Keratinocyte (primary cell): ENCODE results near the gene MFSD6L. TPM values are rescaled to one million over a fixed set of nuclear protein-coding genes. Genes with fewer than 3 reads are reported as not detected.

ENCODE experiments used
- DNase-seq: peaks from one replicate; pipeline ENCODE4 v3.0.0-alpha.2; 2011; ENCODE audit warnings: low read depth, missing footprints, low spot score
- FAIRE-seq: peaks from 2 replicates; lab custom pipeline; 2011; peaks lifted over from hg19 to GRCh38; lab: Jason Lieb, UNC
- H2AFZ ChIP-seq: 2 replicates; pipeline ENCODE4 v1.6.0; 2012; ENCODE audit warnings: low read length, control low read depth, inconsistent platforms; ENCODE audit not compliant: control insufficient read depth
- H3K27ac ChIP-seq: 2 replicates; pipeline ENCODE4 v1.5.1; 2011; ENCODE audit warnings: low read length; ENCODE audit not compliant: control insufficient read depth, insufficient read depth
- H3K27me3 ChIP-seq: 3 replicates; pipeline ENCODE4 v1.6.0; 2011; ENCODE audit warnings: low read length; ENCODE audit not compliant: control insufficient read depth, insufficient read depth; ENCODE audit errors: extremely low read depth
- H3K36me3 ChIP-seq, 2 experiments: 2 replicates in 1 of 2; 3 replicates in 1 of 2; pipeline ENCODE4 v1.5.1; 2011; ENCODE audit warnings: low read length in 2 of 2, mild to moderate bottlenecking in 1 of 2; ENCODE audit not compliant: control insufficient read depth in 2 of 2, insufficient read depth in 2 of 2; ENCODE audit errors: extremely low read depth in 1 of 2
- H3K4me1 ChIP-seq: 3 replicates; pipeline ENCODE4 v1.5.1; 2011; ENCODE audit warnings: low read length; ENCODE audit not compliant: control insufficient read depth, insufficient read depth; ENCODE audit errors: extremely low read depth
- H3K4me2 ChIP-seq: 3 replicates; pipeline ENCODE4 v1.6.0; 2011; ENCODE audit warnings: low read depth, low read length; ENCODE audit not compliant: control insufficient read depth, insufficient read depth; ENCODE audit errors: extremely low read depth
- H3K4me3 ChIP-seq, 3 experiments: fragments of 200-600 bp in 1 of 3; sonication (generic) in 1 of 3; 2 replicates in 2 of 3; 3 replicates in 1 of 3; pipeline ENCODE4 v1.5.1; 2011 to 2016; ENCODE audit warnings: low read length in 3 of 3, mild to moderate bottlenecking in 3 of 3, control low read depth in 2 of 3, inconsistent platforms in 1 of 3, low read depth in 1 of 3, mixed read lengths in 1 of 3, mixed run types in 1 of 3, moderate library complexity in 1 of 3; ENCODE audit not compliant: control insufficient read depth in 2 of 3, insufficient read depth in 2 of 3; ENCODE audit errors: extremely low read depth in 1 of 3
- H3K79me2 ChIP-seq: 2 replicates; pipeline ENCODE4 v1.6.0; 2012; ENCODE audit warnings: low read length; ENCODE audit not compliant: control insufficient read depth, insufficient read depth
- H3K9ac ChIP-seq: 3 replicates; pipeline ENCODE4 v1.6.0; 2011; ENCODE audit warnings: low read length; ENCODE audit not compliant: control insufficient read depth, insufficient read depth; ENCODE audit errors: extremely low read depth
- H3K9me1 ChIP-seq: 3 replicates; pipeline ENCODE4 v1.6.0; 2011; ENCODE audit warnings: low read length; ENCODE audit not compliant: control insufficient read depth, insufficient read depth; ENCODE audit errors: extremely low read depth
- H3K9me3 ChIP-seq: 2 replicates; pipeline ENCODE4 v1.5.1; 2012; ENCODE audit warnings: low read depth, low read length; ENCODE audit not compliant: control insufficient read depth
- H4K20me1 ChIP-seq: 3 replicates; pipeline ENCODE4 v1.6.0; 2011; ENCODE audit warnings: low read length; ENCODE audit not compliant: control insufficient read depth, insufficient read depth; ENCODE audit errors: extremely low read depth
- CTCF ChIP-seq, 3 experiments: IDR thresholded peaks in 1 of 3; conservative IDR thresholded peaks in 1 of 3; optimal IDR thresholded peaks in 1 of 3; 2 replicates in 2 of 3; 3 replicates in 1 of 3; pipeline versions ENCODE3 to v1.5.1; 2011; ENCODE audit warnings: low read length in 3 of 3, mild to moderate bottlenecking in 3 of 3, moderate library complexity in 2 of 3, control low read depth in 1 of 3, inconsistent platforms in 1 of 3; ENCODE audit not compliant: insufficient read depth in 2 of 3; ENCODE audit errors: extremely low read depth in 1 of 3
- EZH2 ChIP-seq: IDR thresholded peaks from one replicate; pipeline ENCODE4 v1.6.1; 2012; ENCODE audit warnings: inconsistent platforms, mild to moderate bottlenecking, low read length, moderate library complexity
- dilution Hi-C: fragments of 300-500 bp; cut with MboI; formaldehyde crosslinking; loops from one replicate; pipeline ENCODE4 v1.7.0; 2020; ENCODE audit warnings: low sequenced_read_pairs; ENCODE audit not compliant: extremely low pct_ligation_motif_present
- polyA plus RNA-seq, 5 experiments: library from polyadenylated mRNA; depleted of rRNA in 3 of 5; stranded (reverse) in 3 of 5; stranded (forward) in 1 of 5; unstranded in 1 of 5; fragments of >200 nt; gene quantifications; 1 replicate in 1 of 5; 2 replicates in 3 of 5; 3 replicates in 1 of 5; pipeline versions ENCODE4 v1.2.1 to v1.2.3, GENCODE V29; 2011 to 2012; ENCODE audit warnings: missing spikeins in 2 of 5, low read depth in 1 of 5, low replicate concordance in 1 of 5

The MFSD6L gene
- polyA plus RNA-seq, 1 donor (not counting 4 experiments of a cell fraction or from before 2014, with no cell fraction given), result not detected

- FAIRE-seq (no peak), DNase-seq (no peak)
- no peaks in the 10 kb centered on the region for H4K20me1 ChIP-seq
- no peaks in the 10 kb centered on the region for H3K9me3 ChIP-seq
- H2AFZ ChIP-seq, result no peak overlapping the region
- no peaks in the 10 kb centered on the region for H3K4me1 ChIP-seq
- no peak for TF ChIP-seq EZH2
- TF ChIP-seq CTCF (optimal IDR thresholded peaks at IDR 0.05 in 1 of 3, IDR thresholded peaks at IDR 0.05 in 1 of 3, conservative IDR thresholded peaks at IDR 0.05 in 1 of 3; ENCODE audit: extremely low read depth in 1 of 3, insufficient read depth in 2 of 3, low read length in 3 of 3), result no peak
- no peaks in the 10 kb centered on the region for H3K79me2 ChIP-seq
- H3K4me2 ChIP-seq, result no peak overlapping the region
- H3K9ac ChIP-seq, result no peak overlapping the region
- no peaks in the 10 kb centered on the region for H3K36me3 ChIP-seq
- no peaks in the 10 kb centered on the region for H3K27me3 ChIP-seq
- no peak overlapping the region for H3K27ac ChIP-seq
- H3K9me1 ChIP-seq, result no peaks in the 10 kb centered on the region
- no peak overlapping the region for H3K4me3 ChIP-seq
- dilution Hi-C loops, result no loop called here
Observed at GRCh38 chr17:8782176-8782575, 17.0 kb downstream of the MFSD6L start.

- no peak overlapping the region for H3K4me2 ChIP-seq
- no peaks in the 10 kb centered on the region for H4K20me1 ChIP-seq
- TF ChIP-seq CTCF (optimal IDR thresholded peaks at IDR 0.05 in 1 of 3, IDR thresholded peaks at IDR 0.05 in 1 of 3, conservative IDR thresholded peaks at IDR 0.05 in 1 of 3; ENCODE audit: extremely low read depth in 1 of 3, insufficient read depth in 2 of 3, low read length in 3 of 3), result no peak
- no peak for TF ChIP-seq EZH2
- DNase-seq, result no peak
- no peak overlapping the region for H3K9ac ChIP-seq
- no peaks in the 10 kb centered on the region for H3K4me1 ChIP-seq
- H3K27me3 ChIP-seq, result no peaks in the 10 kb centered on the region
- H3K9me1 ChIP-seq, result no peaks in the 10 kb centered on the region
- H3K4me3 ChIP-seq, result no peak overlapping the region
- H3K79me2 ChIP-seq, result no peaks in the 10 kb centered on the region
- no peaks in the 10 kb centered on the region for H3K9me3 ChIP-seq
- H3K27ac ChIP-seq, result no peak overlapping the region
- H2AFZ ChIP-seq, result no peak overlapping the region
- dilution Hi-C loops, result no loop called here
- no peaks in the 10 kb centered on the region for H3K36me3 ChIP-seq
- no peak for FAIRE-seq
Observed at GRCh38 chr17:8781776-8782175, 17.4 kb downstream of the MFSD6L start.
